Glomerular visceral epithelial cell (primary cell): ENCODE data around the gene CLCN1.
A peak's percentile ranks its signal among the peaks of the same experiment; 100 is the strongest.

ENCODE experiments used
- DNase-seq: peaks from one replicate; pipeline ENCODE4 v3.0.0-alpha.2; 2016; ENCODE audit errors: extremely low spot score

The CLCN1 gene

DNA sequence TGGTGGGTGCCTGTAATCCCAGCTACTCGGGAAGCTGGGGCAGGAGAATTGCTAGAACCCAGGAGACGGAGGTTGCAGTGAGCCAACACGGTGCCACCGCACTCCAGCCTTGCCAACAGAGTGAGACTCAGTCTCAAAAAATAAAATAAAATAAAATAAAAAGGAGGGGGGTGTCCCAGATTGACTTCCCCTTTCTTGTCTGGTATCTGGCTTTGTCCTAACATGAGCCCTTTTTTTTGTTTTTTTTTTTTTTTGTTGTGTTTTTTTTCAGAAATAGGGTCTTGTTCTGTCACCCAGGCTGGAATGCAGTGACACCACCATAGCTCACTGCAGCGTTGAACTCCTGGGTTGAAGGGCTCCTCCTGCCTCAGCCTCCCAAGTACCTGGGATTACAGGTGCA is 23.0 kb upstream of the CLCN1 start:
- DNase-seq, result no peak

DNA sequence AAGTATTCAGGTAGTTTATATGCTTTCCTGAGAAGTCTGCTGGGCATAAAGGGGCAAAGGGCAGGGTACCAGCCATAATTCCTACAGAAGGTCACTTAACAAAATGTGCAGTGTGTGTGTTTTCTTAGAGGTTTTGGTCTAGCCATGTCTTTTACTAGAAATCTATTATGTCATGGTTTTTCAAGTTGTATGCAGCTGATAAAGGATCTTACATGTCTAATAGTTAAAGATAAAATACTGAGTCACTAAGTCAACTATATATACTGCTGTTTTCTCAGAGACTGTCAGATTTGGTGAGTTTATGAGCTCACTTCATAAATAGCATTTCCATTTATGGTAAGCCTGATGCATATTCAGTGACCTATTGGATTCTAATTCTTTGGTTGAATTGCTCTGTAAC is 20.0 kb upstream of the CLCN1 start:
- no peak for DNase-seq

DNA sequence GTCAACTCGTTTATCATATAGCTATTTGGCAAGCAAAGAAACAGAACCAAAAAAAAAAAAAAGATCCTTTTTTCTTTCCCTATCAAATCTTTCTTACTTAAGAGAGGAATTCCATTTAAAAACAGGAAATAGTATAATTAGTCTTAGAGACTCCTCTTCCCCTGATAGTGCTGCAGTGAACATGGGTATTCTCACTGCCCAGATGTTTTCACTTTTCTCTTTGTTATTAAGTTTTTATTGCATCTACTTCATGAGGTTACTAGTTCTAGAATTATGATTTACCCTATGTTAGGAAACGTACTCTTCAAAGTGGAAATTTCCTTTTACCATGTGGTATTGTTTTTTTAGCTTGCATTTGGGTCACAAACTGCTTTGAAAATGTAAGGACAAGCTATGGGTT is 19.2 kb upstream of the CLCN1 start:
- no peak for DNase-seq

DNA sequence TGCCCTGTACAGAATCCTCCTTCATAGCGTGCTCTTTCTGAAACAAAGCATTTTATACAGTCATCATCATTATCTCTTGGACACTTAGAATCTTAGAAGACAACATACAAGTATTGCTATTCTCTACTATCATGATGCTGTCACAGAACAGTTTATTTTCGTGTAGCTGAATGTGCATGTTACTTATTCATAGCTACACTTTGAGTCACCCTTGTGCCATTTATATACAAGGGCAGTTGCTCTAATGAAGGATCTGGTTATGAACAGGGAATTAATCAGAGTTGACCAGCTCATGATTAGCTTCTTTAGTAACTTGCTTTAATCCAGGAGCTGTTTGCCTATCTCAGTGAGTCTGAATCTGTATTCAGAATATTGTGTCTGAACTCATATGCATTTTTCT is 16.6 kb upstream of the CLCN1 start:
- DNase-seq, result no peak

DNA sequence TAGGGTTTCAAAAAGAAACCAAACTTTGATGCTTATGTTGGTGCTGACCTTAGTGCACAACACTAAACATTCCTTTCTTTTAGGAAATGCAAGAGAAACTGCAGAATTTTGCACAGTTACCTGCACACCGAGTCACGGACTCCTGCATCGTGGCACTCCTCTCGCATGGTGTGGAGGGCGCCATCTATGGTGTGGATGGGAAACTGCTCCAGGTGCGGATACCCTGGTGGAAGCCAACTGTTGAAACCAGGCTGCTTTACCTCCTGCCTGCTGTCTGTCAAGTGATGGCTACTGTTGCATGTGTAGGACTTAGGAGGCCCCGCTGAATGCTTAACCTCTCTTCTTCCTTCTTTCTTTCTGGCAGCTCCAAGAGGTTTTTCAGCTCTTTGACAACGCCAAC is 16.1 kb upstream of the CLCN1 start:
- peak; percentile 12 for DNase-seq

DNA sequence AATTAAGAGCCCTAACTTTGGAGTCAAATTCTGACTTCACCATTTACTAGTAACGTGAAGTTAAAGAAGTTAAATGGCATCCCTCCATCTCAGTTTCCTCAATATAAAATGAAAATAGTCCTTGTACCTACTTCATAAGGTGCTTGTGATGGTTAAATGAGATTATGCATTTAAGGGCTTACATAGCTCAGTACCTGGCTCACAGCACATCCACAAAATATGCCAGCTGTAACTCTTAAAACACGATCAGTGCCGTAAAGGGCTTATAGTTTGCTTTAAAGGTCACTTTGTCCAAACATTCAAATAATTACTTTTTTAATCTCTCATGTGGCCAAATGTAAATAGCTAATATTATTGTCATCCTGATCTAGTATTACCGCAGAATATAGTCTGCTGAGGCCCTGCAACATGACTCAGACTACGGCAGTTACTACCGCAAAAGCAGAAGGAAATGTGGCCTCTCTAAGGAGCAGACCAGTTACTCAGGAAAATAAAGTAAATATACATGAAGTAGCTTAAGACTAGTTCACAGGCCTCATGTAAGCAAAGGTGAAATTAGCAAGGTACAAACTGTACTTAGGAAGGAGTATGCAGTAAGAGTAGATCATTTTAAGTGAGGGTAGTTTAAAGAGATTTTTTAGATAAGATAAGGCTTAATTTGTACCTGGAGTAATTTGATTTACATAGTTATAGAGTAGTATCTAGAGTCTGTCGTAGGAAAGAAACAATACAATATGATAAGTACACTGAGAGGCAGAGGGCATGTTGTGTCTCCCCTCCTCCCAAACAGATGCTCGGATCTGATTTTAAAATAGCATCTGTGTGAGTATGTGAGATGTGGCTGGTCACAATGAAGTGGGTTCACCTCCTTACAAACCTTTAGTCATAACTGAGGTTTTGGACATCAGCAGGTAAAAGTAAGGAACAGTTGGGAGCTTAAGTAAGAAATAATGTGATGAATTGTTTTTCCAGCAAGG is 14.7 kb upstream of the CLCN1 start:
- DNase-seq, result no peak

DNA sequence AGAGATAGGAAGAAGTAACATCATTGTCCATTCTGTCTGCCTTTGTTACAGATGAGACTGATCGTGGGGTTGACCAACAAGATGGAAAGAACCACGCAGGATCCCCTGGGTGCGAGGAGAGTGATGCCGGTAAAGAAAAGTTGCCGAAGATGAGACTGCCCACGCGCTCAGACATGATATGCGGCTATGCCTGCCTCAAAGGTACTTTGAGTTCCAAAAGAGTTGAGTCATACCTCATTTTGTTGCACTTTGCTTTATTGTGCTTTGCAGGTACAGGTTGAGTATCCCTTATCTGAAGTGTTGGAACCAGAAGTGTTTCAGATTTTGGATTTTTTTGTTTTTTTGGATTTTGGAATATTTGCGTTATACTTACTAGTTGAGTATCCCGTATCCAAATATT is 12.2 kb upstream of the CLCN1 start:
- DNase-seq, result no peak

DNA sequence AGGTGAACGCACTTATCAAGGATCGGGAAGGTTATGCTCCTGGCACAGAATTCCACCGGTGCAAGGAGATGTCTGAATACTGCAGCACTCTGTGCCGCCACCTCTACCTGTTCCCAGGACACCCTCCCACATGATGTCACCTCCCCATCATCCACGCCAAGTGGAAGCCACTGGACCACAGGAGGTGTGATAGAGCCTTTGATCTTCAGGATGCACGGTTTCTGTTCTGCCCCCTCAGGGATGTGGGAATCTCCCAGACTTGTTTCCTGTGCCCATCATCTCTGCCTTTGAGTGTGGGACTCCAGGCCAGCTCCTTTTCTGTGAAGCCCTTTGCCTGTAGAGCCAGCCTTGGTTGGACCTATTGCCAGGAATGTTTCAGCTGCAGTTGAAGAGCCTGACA is 11.0 kb upstream of the CLCN1 start:
- DNase-seq, result no peak

DNA sequence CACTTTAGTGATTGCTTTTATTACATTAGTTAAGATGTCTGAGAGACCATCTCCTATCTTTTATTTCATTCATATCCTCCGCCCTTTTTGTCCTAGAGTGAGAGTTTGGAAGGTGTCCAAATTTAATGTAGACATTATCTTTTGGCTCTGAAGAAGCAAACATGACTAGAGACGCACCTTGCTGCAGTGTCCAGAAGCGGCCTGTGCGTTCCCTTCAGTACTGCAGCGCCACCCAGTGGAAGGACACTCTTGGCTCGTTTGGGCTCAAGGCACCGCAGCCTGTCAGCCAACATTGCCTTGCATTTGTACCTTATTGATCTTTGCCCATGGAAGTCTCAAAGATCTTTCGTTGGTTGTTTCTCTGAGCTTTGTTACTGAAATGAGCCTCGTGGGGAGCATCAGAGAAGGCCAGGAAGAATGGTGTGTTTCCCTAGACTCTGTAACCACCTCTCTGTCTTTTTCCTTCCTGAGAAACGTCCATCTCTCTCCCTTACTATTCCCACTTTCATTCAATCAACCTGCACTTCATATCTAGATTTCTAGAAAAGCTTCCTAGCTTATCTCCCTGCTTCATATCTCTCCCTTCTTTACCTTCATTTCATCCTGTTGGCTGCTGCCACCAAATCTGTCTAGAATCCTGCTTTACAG is 10.4 kb upstream of the CLCN1 start:
- peak; percentile 27 for DNase-seq

DNA sequence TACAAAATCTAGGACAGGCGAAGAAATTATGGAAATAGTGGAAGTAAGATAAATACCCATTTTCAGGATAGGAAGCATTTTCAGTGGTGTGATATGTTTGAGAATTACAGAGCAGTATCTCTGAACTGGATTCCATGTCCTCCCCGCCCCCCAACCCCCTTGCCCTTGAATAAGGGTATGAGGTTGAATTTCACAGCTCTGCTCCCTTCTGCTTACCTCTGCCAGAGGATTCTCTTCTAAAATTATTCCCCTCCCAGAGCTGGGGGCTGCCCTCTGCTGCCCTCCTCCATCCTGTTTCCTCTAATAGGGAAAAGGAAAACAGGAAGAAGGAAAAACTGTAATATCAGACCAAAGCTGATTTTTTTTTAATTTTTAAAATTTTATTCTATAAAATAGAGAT is 7.3 kb upstream of the CLCN1 start:
- no peak for DNase-seq

DNA sequence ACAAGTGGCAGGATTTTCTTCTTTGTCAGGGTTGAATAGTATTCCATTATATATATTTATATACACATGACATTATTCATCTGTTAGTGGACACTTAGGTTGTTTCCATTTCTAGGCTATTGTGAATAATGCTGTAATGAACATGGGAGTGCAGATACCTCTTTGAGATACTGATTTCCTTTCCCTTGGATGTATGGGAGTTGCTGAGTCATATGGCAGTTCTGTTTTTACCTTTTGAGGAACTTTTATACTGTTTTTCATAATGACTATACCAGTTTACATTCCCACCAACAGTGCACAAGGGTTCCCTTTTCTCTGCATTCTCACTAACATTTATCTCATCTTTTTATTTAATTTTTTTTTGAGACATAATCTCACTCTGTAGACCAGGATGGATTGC is 1.8 kb upstream of the CLCN1 start:
- no peak for DNase-seq

DNA sequence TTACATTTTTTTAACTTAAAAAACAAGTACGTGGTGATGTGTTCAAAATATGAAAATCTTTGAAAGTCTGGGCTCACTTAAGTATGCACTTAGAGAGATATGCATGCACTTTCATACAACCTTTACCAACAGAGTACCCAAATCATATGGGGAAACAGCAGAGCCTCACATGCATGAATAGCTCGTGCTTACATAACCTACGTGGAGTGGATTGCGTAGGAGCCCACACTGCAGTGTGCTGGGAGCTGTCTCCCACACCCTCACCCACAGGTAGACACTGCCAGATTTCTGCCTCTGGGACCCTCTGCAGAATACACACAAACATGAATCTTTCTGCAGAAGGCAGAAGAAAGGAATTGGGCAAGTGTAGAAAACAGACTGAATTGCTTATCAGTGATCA is 581 bp downstream of the CLCN1 start:
- no peak for DNase-seq

DNA sequence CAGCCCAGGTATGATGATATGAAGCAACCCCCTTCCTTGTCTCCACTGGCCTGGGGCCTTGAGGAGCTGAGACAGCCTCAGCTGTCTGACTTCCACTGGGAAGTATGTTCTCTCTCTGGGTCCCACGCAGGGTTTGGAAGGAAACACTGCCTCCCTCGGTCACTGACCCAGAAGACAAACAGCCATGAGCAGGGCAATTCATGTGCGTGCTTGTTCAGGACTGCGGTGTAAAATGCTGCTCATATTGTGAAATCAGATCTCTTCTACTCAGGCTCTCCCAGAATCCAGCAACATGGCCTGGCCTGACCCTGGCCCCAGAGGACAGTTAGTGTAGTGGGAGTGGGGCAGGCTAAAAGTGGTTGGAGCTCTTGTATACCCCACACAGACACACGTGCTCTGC is 2.8 kb downstream of the CLCN1 start:
- DNase-seq, result no peak

DNA sequence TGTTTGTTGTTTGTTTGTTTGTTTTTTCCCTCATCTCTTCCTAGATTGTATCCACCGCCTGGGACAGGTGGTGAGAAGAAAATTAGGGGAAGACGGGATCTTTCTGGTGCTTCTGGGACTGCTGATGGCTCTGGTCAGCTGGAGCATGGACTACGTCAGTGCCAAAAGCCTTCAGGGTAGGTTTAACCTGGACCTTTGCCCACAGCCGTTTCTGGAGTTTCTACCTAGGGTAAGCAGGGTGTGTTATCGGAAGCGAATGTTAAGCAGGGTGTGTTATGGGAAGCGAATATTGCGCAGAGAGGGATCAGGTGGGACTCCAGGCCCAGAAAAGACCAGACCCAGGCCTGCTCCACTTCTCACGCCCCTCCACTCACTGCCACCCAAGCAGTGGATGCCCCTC is 4.7 kb downstream of the CLCN1 start:
- no peak for DNase-seq

DNA sequence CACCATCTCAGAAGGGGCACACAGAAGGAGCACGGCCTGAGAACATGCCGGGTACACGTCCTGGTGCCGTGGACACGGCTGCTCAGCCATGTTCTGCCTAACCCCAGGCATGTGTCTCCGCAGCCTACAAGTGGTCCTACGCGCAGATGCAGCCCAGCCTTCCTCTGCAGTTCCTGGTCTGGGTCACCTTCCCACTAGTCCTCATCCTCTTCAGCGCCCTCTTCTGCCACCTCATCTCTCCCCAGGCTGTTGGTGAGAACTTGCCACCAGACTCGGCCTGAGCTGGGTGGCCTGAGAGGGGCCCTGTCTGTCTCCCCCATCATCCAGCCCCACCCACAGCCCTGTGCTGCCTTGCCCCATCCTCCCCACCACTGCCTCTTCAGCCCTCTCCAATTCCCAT is 5.3 kb downstream of the CLCN1 start:
- no peak for DNase-seq

DNA sequence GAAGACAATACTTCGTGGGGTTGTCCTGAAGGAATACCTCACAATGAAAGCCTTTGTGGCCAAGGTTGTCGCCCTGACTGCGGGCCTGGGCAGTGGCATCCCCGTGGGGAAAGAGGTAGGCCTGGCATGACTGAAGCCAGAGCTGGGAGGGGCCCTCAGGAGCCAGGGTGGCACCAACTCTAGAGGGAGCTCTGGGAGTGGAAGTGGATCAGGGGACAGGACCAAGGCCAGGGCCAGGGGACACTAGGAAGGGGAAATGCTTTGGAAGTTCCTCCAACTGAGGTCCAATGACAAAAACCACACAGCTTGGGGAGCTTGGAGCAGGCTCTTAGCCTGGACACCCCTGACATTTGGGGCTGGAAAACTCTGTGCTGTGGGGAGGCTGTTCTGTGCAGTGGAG is 5.8 kb downstream of the CLCN1 start:
- DNase-seq, result no peak

DNA sequence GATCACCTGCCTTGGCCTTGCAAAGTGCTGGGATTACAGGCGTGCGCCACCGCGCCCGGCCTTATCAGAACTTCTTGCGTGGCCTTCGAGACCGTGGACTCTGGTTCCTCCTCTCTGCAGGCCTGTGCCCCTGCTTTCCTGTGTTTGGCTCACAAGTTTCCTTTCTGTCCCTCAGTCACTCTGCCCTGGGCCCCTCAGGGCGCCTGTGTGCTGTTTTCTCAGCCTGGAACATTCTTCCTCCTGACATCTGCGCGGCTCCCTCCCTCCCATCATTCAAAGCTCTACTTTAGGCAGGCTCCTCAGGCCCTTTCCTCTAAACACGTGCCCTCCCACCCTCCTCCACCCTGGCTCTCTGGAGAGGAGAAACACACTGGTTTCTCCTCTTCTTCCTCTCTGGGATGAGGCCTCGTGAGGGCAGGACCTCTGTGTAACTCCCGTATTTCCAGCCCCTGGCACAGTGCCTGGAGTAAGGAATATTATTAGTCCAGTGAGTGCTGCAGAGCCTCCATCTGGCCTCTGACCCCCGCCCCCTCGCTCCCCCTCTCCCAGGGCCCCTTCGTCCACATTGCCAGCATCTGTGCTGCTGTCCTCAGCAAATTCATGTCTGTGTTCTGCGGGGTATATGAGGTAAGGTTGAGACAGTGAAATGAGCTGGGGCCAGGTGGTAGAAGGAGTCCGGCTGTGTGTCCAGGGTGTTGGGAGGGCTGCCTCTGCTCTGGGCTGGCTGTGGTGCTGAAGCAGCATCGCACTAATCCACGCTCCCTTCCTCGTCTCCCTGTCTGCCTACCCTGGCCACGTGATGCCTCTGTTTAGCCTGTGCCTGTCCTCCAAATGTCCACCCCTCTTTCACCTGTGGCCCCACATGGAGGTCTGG is 7.1 kb downstream of the CLCN1 start:
- DNase-seq, result no peak

DNA sequence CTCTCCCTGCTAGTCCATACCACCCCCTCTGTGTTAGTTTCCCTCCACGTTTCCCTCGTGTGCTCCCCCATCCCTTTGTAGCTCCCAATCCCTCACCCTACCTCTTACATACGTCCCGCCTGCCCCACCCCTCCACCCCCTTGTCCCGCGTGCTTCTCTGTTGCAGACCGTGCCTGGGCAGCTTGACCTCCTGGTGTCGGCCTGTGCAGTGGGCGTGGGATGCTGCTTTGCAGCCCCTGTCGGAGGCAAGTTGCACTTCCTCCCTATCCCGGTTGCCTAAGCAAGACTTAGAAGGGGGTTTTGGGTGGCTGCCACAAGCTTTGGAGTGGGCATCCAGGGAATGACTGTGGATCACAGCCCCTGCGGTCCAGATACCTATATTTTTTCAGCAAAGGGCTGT is 7.7 kb downstream of the CLCN1 start:
- no peak for DNase-seq

DNA sequence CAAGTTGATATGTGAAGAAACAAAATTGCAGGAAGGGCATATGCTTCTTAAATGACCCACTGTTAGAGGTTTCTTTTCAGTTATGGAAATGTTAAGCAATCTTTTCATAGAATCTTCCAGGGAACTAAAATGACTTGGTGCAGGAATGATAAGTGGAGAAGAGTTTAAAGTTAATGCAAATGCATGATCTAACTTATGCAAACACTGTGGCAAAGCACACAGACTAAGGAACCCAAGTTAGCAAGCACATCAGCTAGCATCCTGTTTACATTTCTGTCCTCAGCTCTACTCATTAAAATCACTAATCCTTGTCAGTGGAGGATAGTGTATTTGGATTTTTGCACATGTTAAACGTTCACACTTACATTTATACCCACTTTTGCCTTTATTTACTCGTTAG is 9.3 kb downstream of the CLCN1 start:
- DNase-seq, result no peak

DNA sequence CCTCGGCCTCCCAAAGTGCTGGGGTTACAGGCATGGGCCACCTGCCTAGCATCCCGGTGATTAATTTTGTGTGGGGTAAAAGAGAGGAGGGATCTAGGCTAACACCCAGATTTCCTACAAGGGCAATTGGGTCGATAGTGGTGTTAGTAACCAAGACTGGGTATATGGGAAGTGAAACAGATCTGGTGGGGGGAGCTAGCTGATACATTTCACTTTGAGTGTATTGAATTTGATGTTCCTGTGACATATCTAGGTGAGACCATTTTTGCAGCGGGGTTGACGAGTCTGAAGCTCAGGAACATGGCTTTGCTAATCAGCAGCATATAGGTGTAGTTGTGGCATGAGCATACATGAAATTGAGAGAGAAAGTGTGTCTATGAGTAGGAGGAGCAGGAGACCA is 12.0 kb downstream of the CLCN1 start:
- DNase-seq, result no peak

DNA sequence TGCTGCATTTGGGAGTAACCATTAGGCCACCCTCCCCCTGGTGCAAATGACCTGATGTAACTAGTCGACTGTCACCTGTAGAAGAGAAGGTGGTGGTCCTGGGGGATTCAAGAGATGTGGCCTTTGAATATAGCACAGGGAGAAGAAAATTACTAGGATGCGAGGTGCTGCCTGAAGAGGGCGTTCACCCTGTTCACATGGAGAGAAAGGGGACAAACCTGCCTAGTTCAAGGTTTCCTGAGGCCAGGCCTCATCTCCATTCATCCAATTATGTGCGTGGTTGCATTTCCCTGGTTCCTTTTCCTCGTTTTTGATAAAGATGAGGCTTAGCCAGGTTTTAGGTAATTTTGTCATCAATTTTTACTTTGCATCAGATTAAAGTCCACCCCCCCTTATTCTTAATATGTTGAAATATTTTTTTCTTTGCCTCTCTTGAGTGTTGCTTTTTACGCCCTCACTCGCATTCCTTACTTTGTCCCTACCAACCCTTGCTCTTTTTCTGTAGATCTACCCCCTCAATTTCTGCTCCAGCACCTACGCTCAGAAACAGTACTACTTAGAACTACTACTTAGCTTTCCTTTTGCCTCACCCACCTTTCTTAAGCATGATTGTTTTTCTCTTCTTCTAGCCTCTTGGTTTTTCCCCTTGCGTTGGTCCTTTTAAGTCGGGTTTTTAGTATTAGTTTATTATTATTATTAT is 13.7 kb downstream of the CLCN1 start:
- no peak for DNase-seq
